ENCODE data around the gene CCDC91. TPM values are rescaled to one million over a fixed set of nuclear protein-coding genes. Genes with fewer than 3 reads are reported as not detected.

Gene CCDC91
- total RNA-seq, 2 experiments from 2014 or later, result 52.9 to 55.3 TPM

- POLR2A ChIA-PET, result interaction anchor here (2.0 kb wide), 1 partner anchor 9 kb away, joined by 9 read pairs; the partner anchor contains the start of gene CCDC91
- CTCF ChIA-PET, result no interaction called here
These were observed 9.5 kb upstream of the CCDC91 start for GRCh38 chr12:28180786-28181185.

GRCh38 chr12:28184375-28184774 is 5.9 kb upstream of the CCDC91 start:
- H3K27ac ChIP-seq (ENCODE audit: low read depth in 1 of 2, low read length in 2 of 2), result no peak overlapping the region
- no peak for DNase-seq
- H3K4me1 ChIP-seq (ENCODE audit: insufficient read depth, low read length), result no peaks in the 10 kb centered on the region
- H3K9me3 Mint-ChIP-seq, result peaks cover 3% of the 10 kb centered on the region
- H3K4me3 Mint-ChIP-seq, result no peak overlapping the region
- CTCF ChIA-PET, result no interaction called here
- TF ChIP-seq, protein P1, sequence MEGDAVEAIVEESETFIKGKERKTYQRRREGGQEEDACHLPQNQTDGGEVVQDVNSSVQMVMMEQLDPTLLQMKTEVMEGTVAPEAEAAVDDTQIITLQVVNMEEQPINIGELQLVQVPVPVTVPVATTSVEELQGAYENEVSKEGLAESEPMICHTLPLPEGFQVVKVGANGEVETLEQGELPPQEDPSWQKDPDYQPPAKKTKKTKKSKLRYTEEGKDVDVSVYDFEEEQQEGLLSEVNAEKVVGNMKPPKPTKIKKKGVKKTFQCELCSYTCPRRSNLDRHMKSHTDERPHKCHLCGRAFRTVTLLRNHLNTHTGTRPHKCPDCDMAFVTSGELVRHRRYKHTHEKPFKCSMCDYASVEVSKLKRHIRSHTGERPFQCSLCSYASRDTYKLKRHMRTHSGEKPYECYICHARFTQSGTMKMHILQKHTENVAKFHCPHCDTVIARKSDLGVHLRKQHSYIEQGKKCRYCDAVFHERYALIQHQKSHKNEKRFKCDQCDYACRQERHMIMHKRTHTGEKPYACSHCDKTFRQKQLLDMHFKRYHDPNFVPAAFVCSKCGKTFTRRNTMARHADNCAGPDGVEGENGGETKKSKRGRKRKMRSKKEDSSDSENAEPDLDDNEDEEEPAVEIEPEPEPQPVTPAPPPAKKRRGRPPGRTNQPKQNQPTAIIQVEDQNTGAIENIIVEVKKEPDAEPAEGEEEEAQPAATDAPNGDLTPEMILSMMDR (IDR thresholded peaks at IDR 0.05), result no peak
- H3K9me3 ChIP-seq (ENCODE audit: control insufficient read depth in 1 of 2, insufficient read depth in 1 of 2, low read length in 2 of 2), result no peaks in the 10 kb centered on the region
- H3K4me1 Mint-ChIP-seq (ENCODE audit: low read depth), result peaks cover 16% of the 10 kb centered on the region
- H3K36me3 Mint-ChIP-seq (ENCODE audit: low read depth), result peaks cover 4% of the 10 kb centered on the region
- no peaks in the 10 kb centered on the region for H3K36me3 ChIP-seq (ENCODE audit: insufficient read depth, low read length)
- ATAC-seq (ENCODE audit: poor library complexity), result no peak
- intact Hi-C loops (cut with DNase I, micrococcal nuclease), result no loop called here
- no peak overlapping the region for H3K4me3 ChIP-seq (ENCODE audit: low read length)
- no peak overlapping the region for H3K27ac Mint-ChIP-seq
- POLR2A ChIA-PET, result no interaction called here
- H3K27me3 Mint-ChIP-seq, result peaks cover 3% of the 10 kb centered on the region
- no peaks in the 10 kb centered on the region for H3K27me3 ChIP-seq (ENCODE audit: control insufficient read depth in 1 of 2, insufficient read depth in 2 of 2, low read length in 2 of 2)

More at GRCh38 chr12:28180786-28181185, 9.5 kb upstream of the CCDC91 start:
- Mint-ChIP-seq H3K27me3 (peaks cover 4% of the 10 kb centered on the region), H3K27ac (no peak overlapping the region), H3K36me3 (ENCODE audit: low read depth) (no peaks in the 10 kb centered on the region), H3K4me3 (no peak overlapping the region), H3K9me3 (no peaks in the 10 kb centered on the region), H3K4me1 (ENCODE audit: low read depth) (no peaks in the 10 kb centered on the region)
- intact Hi-C loops (cut with DNase I, micrococcal nuclease), result no loop called here
- Histone ChIP-seq H3K4me3 (ENCODE audit: low read length) (no peak overlapping the region), H3K27ac (ENCODE audit: low read depth in 1 of 2, low read length in 2 of 2) (no peak overlapping the region), H3K27me3 (ENCODE audit: control insufficient read depth in 1 of 2, insufficient read depth in 2 of 2, low read length in 2 of 2) (no peaks in the 10 kb centered on the region), H3K4me1 (ENCODE audit: insufficient read depth, low read length) (no peaks in the 10 kb centered on the region), H3K9me3 (ENCODE audit: control insufficient read depth in 1 of 2, insufficient read depth in 1 of 2, low read length in 2 of 2) (no peaks in the 10 kb centered on the region), H3K36me3 (ENCODE audit: insufficient read depth, low read length) (no peaks in the 10 kb centered on the region)
- DNase-seq, result no peak
- TF ChIP-seq, protein P1 (IDR thresholded peaks at IDR 0.05), result no peak
- no peak for ATAC-seq (ENCODE audit: poor library complexity)

DNA sequence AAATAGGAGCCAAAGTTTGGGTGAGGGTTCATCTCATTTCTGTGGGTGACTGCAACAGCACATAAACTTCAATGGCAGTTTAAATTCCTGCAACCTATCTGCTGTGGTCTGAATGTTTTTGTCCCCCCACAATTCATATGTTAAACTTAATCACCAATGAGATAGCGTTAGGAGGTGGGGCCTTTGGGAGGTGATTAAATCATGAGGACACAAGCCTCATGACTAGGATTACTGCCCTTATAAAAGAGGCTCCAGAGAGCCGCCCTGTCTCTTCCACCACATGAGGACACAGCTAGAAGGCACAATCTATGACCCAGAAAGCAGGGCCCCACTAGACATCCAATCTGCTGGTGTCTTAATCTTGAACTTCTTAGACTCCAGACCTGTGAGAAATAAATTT is 3.8 kb upstream of the CCDC91 start:
- no peak overlapping the region for H3K4me3 Mint-ChIP-seq
- H3K27me3 Mint-ChIP-seq, result no peaks in the 10 kb centered on the region
- POLR2A ChIA-PET, result no interaction called here
- peaks cover 35% of the 10 kb centered on the region for H3K4me1 Mint-ChIP-seq (ENCODE audit: low read depth)
- ATAC-seq (ENCODE audit: poor library complexity) (no peak), DNase-seq (no peak)
- H3K4me1 ChIP-seq (ENCODE audit: insufficient read depth, low read length), result peaks cover 18% of the 10 kb centered on the region
- H3K9me3 Mint-ChIP-seq, result peaks cover 4% of the 10 kb centered on the region
- intact Hi-C loops (cut with DNase I, micrococcal nuclease), result no loop called here
- no peaks in the 10 kb centered on the region for H3K9me3 ChIP-seq (ENCODE audit: control insufficient read depth in 1 of 2, insufficient read depth in 1 of 2, low read length in 2 of 2)
- H3K36me3 Mint-ChIP-seq (ENCODE audit: low read depth), result peaks cover 24% of the 10 kb centered on the region
- no peak overlapping the region for H3K4me3 ChIP-seq (ENCODE audit: low read length)
- no peak overlapping the region for H3K27ac ChIP-seq (ENCODE audit: low read depth in 1 of 2, low read length in 2 of 2)
- H3K27ac Mint-ChIP-seq, result no peak overlapping the region
- H3K27me3 ChIP-seq (ENCODE audit: control insufficient read depth in 1 of 2, insufficient read depth in 2 of 2, low read length in 2 of 2), result no peaks in the 10 kb centered on the region
- CTCF ChIA-PET, result no interaction called here
- TF ChIP-seq, protein P1 (IDR thresholded peaks at IDR 0.05), result no peak
- no peaks in the 10 kb centered on the region for H3K36me3 ChIP-seq (ENCODE audit: insufficient read depth, low read length)
